HT-29 (cell line): ENCODE results near the gene CIZ1. TPM values are rescaled to one million over a fixed set of nuclear protein-coding genes. Genes with fewer than 3 reads are reported as not detected.
A peak's percentile ranks its signal among the peaks of the same experiment; 100 is the strongest.
"Not testable (repeated sequence)": the region's sequence is repeated elsewhere in the genome, so short reads cannot be mapped to it uniquely, and the experiment has no call there.

Source experiments
- DNase-seq: peaks from one replicate; pipeline ENCODE4 v3.0.0-alpha.2; 2015; ENCODE audit warnings: low spot score
- total RNA-seq: library from RNA; depleted of rRNA; stranded (reverse); fragments of >200 nt; shearing (Covaris generic); gene quantifications from 2 replicates; pipeline ENCODE4 v1.2.3, GENCODE V29; 2014

CIZ1 gene
- total RNA-seq, 1 experiment from 2014 or later: 99.1 TPM

DNA sequence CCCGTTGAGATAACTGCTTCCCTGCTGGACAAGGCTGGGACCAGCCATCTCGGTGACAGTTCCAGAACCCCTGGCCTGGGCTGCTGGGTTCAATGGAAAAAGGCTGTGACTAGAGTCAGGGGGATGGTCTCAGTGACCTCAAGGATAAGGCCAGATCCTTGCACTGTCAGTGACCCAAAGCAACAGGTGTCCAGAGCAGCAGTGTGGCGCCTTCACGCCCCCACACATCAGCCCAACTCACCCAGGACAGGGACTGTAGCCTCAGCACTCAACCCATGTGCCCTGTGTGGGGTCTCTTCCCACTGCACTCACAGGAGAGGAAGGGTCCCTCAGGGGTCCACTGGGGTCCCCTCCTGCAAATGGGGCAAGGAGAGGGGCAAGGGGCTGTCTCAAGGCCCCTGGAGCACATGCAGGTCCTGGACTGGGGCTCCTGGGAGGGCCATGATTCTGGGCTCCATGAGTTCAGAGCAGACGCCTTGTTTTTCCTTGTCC lies 42.8 kb downstream of the CIZ1 start:
- no peak for DNase-seq

DNA sequence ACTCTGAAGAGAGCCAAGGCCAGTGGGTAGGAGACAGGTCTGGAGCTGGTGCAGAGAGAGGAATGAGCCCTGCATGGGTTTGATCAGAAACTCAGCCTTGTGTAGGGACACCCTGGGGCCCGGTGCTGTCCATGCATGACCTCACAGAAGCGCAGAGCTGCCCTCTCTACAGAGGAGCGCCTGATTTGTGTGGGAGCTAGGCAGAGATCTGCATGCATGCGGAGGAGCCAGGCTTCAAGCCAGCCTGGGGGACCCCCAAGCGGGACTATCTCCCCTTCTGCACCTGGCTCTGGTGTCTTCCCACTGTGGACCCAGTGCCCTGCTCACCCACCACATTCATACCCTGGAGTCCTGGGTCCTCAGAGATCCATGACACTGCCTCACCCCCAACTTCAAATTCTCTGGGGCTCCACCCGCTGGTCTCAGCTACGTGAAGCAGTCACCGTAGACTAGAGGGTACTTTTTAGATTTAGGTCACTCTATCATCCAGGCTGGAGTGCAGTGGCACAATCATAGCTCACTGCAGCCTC lies 44.7 kb downstream of the CIZ1 start:
- no peak for DNase-seq

- DNase-seq: no peak
Observed at GRCh38 chr9:128145951-128146351, 45.4 kb downstream of the CIZ1 start.

DNA sequence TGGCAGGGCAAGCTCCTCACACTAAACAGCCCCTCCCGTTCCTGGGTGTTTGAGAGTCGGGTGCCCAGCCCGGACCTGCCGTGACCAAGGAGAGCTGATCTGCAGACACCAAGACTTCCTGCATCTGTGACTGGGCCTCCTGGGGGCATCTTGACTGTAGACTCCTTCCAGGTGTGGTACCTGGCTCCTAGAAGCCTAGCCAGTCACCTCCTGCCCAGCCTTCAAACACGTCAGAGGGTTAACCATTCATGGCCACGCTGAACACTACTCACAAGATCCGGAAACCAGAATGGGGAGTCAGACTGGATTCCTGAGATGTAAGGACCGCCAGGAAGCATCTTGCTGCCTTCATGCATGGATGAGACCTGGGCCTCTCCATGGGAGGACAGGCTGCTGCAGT lies 45.8 kb downstream of the CIZ1 start:
- peak; percentile 81 for DNase-seq

DNA sequence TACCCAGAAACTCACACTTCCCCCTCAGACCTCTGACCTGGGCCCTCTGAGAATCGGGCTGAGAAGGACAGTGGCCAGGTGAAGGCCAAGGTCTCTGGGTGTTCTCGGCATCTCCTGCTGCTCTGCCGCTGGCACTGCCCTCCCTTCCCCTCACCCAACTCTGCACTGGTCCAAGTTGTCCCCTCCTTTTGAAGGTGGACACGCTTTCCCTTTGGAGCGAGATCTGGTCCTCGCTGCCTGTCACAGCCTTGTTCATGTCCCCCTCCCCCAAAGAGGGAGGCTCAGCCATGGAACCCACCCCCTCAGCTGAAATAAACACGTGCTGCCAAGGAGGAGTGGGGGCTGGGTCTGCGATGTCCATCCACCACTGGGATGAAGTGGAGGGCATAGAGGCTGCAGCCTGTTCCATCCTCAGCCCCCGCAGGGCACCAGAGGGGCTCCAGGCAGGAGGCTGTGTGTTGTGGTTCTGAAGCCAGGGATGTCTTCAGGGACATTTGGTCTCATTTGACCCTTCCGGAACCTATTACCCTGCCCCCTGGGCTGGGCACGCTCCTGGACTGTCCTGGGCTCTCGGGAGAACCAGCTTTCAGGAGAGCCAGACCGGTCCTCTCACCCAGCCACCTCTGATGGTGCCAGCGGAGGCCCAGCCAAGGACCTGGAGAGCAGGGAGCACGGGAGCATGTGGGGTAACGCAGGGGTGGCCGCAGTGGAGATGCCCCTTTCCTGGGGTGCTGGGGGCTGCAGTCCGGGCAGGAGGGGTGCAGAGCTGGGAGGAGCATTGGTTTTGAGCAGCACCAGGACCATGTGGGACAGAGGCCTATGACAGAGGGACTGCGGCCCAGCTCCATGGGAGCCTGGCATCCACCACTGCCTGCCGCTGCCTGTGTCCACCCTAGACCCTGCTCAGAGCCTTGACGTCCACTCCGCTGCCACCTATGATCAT lies 46.9 kb downstream of the CIZ1 start:
- DNase-seq: no peak

GRCh38 chr9:128143525-128144238 lies 47.7 kb downstream of the CIZ1 start:
- no peak for DNase-seq

- no peak for DNase-seq
Observed at GRCh38 chr9:128142596-128142995, 48.8 kb downstream of the CIZ1 start.

GRCh38 chr9:128142061-128142460 lies 49.3 kb downstream of the CIZ1 start:
- DNase-seq: no peak

- no peak for DNase-seq
Observed at GRCh38 chr9:128141604-128142003, 49.8 kb downstream of the CIZ1 start.

DNA sequence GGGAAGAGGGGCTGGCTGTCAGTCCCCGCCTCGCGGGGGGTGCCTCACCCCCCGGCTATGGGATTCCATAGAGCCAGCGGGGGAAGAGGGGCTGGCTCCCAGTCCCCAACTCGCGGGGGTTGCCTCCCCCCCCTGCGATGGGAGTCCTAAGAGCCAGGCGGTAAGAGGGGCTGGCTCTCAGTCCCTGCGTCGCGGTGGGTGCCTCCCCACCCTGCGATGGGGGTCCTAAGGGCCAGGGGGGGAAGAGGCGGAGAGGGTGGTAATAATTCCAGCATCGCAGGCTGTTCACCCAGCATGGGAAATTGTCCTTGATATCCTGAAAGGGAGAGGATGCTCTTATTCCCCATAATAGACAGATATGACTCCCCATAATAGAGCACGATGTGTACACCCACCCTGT lies 51.8 kb downstream of the CIZ1 start:
- DNase-seq: no peak

GRCh38 chr9:128138001-128138400 lies 53.4 kb downstream of the CIZ1 start:
- no peak for DNase-seq

- DNase-seq: no peak
Observed at GRCh38 chr9:128136816-128137793, 54.3 kb downstream of the CIZ1 start.

DNA sequence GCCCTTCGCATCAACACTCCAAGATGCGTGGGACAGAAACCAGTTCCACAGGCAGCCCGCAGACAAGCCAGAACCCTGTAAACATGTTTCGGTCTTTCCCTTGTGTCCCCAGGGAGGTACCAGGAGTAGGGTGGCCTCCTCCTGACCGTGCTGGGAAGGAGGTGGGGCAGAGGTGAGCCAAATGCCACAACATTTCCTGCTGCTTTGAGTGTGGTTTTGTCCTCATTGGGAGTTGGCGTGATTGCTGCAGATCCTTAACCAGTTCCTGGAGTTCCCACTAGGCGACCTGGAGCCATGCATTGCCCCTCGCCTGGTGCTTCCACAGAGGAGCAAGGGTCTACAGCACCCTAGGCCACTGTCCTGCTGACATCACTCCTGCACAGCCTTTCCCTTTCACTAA lies 55.8 kb downstream of the CIZ1 start:
- not testable (repeated sequence) for DNase-seq

DNA sequence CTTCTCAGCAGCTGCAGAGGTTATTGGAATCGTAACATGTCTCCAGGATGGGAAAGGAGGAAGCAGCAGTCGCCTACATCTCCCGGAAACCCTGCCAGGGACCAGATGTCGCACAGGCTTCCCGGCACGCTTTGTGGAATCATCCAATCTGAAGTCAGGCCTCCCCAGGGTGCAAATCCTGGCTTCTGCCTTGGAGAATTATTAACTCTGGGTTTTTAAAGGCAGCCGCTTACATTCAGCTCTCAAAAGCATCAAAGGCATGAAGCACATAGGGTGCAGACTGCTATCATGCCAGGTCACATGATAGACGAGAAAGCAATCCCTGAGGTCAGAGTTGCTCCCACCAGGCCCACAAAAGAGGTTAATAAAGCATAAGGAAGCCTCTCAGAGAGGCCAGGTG lies 59.2 kb downstream of the CIZ1 start:
- not testable (repeated sequence) for DNase-seq

DNA sequence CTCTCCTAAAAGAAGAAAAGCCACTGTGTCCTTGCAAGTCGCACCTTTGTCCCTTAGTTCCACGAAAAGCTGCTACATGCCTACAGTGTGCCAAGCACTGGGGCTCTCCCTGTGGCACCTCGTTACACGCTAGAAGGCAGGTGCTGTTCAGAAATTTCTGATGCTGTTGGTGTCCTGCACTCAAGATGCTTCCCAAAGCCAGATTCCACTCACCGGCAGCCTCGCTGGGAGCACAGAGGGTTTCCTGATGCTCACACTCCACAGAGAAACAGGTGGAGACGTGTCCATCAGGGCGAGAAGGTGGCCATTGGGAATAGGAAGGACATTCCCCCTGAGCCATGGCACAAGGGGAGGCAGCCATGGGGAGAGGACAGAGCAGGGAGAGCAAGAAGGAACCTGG lies 60.0 kb downstream of the CIZ1 start:
- DNase-seq: not testable (repeated sequence)

DNA sequence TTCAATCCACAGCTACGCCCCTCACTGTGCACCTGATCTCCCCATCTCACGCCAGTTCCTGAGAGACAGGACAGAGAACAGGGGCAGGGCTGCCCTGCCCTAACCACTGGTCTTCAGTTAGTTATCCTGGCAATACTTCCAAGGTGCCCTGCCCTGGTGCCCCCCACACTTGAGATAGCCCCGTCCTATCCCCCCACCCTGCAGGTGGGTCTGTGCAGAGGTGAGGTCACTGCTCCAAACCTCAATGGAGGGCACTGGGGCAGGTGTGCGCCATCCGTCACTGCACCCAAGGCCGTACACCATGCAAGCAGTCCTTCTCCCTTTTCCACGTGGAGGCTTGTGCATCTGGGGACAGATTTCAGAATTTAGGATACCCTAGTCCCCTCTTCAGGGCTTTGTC lies 60.7 kb downstream of the CIZ1 start:
- DNase-seq: not testable (repeated sequence)

GRCh38 chr9:128129976-128130590 lies 61.3 kb downstream of the CIZ1 start:
- DNase-seq: not testable (repeated sequence)

GRCh38 chr9:128128836-128129590 lies 62.4 kb downstream of the CIZ1 start:
- no peak for DNase-seq

DNA sequence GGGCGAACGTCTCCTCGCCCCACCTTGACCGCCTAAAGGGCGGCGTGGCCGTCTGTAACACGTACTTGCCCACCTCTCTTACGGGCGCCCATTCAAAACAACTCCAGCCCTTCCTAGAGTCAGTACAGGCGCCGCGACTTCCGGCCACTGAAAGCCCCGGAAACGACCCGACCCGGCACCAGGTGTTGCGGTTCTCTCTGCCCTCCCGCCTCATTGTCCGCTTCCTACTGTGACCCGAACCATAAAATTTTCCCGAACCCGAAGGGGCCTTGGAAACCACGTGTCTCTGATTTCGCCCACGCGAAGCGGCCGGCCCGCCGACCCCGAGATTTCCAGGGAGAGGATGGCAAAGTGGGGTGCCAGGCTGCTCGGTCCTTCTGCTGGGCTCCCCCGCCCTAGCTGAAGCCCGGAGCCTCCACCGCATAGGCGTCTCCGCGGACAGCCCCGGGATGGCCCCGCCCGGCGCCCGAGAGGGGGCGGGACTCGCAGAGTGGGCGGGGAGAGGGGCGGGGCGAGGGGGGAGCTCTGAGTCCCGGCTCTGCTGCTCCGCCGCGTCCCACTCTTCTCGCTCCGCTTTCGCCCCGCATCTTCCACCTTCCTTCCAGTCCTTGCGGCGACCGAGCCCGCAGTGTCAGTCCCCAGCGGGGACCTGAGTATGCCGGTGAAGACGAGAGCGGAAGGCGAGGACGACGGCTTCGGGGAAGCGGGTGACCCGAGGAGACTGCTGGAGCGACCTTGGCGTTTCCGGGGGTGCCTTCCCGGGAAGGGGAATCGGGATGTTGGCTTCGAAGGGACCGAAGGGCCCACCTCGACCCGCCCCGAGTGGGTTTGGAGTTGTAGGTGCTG lies 63.2 kb downstream of the CIZ1 start:
- peak; percentile 92 for DNase-seq
